GM18502 (cell line): ENCODE data around the gene PLXNB2.

Experiments used
- ATAC-seq: cut with Tn5 transposase; IDR thresholded peaks from one replicate; pipeline ENCODE4 v1.9.1; 2021; ENCODE audit warnings: mild to moderate bottlenecking; ENCODE audit not compliant: unreplicated experiment, poor library complexity

Gene PLXNB2

GRCh38 chr22:50311606-50312351 is 4.3 kb upstream of the PLXNB2 start:
- no peak for ATAC-seq

GRCh38 chr22:50310949-50311444 is 3.6 kb upstream of the PLXNB2 start:
- no peak for ATAC-seq

GRCh38 chr22:50310031-50310722 is 2.7 kb upstream of the PLXNB2 start:
- no peak for ATAC-seq

- ATAC-seq: no peak
Measured at GRCh38 chr22:50309601-50309991, 2.1 kb upstream of the PLXNB2 start.

- ATAC-seq: no peak
Measured at GRCh38 chr22:50308986-50309600, 1.6 kb upstream of the PLXNB2 start.

- ATAC-seq: no peak
Measured at GRCh38 chr22:50308597-50308935, 1.1 kb upstream of the PLXNB2 start.

- no peak for ATAC-seq
Measured at GRCh38 chr22:50307890-50308596, 597 bp upstream of the PLXNB2 start.

GRCh38 chr22:50305923-50306566 is 1.4 kb downstream of the PLXNB2 start:
- ATAC-seq: no peak

- ATAC-seq: no peak
Measured at GRCh38 chr22:50305393-50305922, 2.0 kb downstream of the PLXNB2 start.

- no peak for ATAC-seq
Measured at GRCh38 chr22:50304528-50305392, 2.7 kb downstream of the PLXNB2 start.

GRCh38 chr22:50303848-50304527 is 3.5 kb downstream of the PLXNB2 start:
- ATAC-seq: no peak

GRCh38 chr22:50303515-50303847 is 4.0 kb downstream of the PLXNB2 start:
- ATAC-seq: no peak

GRCh38 chr22:50302564-50302963 is 4.9 kb downstream of the PLXNB2 start:
- no peak for ATAC-seq

- no peak for ATAC-seq
Measured at GRCh38 chr22:50302041-50302541, 5.4 kb downstream of the PLXNB2 start.

GRCh38 chr22:50301581-50301991 is 5.9 kb downstream of the PLXNB2 start:
- no peak for ATAC-seq

- ATAC-seq: no peak
Measured at GRCh38 chr22:50300620-50301257, 6.7 kb downstream of the PLXNB2 start.

- no peak for ATAC-seq
Measured at GRCh38 chr22:50299785-50300619, 7.4 kb downstream of the PLXNB2 start.
